Chondrocyte (in vitro differentiated cells): ENCODE results near the gene SPIRE1. TPM values are rescaled to one million over a fixed set of nuclear protein-coding genes. Genes with fewer than 3 reads are reported as not detected.
"Not testable (repeated sequence)": the region's sequence is repeated elsewhere in the genome, so short reads cannot be mapped to it uniquely, and the experiment has no call there.

Experiments used
- DNase-seq: peaks from one replicate; pipeline ENCODE4 v3.0.0; 2021; ENCODE audit warnings: mixed read lengths, low spot score
- H3K27ac Mint-ChIP-seq: one replicate; pipeline ENCODE4 v1.8.0; 2021; ENCODE audit warnings: mild to moderate bottlenecking, moderate library complexity, mixed read lengths; ENCODE audit not compliant: unreplicated experiment
- H3K27me3 Mint-ChIP-seq: 2 replicates; pipeline ENCODE4 v1.8.0; 2021; ENCODE audit warnings: low read depth, mixed read lengths
- H3K36me3 Mint-ChIP-seq: 2 replicates; pipeline ENCODE4 v1.8.0; 2021; ENCODE audit warnings: low read depth, mixed read lengths
- H3K4me1 Mint-ChIP-seq: 2 replicates; pipeline ENCODE4 v1.8.0; 2021; ENCODE audit warnings: low read depth, mild to moderate bottlenecking, mixed read lengths
- H3K4me3 Mint-ChIP-seq: one replicate; pipeline ENCODE4 v1.8.0; 2021; ENCODE audit warnings: mild to moderate bottlenecking, moderate library complexity, mixed read lengths; ENCODE audit not compliant: unreplicated experiment
- H3K9me3 Mint-ChIP-seq: 2 replicates; pipeline ENCODE4 v1.8.0; 2021; ENCODE audit warnings: low read depth, mixed read lengths
- total RNA-seq: library from RNA; stranded (reverse); gene quantifications from 3 replicates; pipeline ENCODE4 v1.2.1, GENCODE V29; 2021
- TF ChIP-seq, protein P1 (sequence below): fragments of 200-600 bp; sonication (generic); IDR thresholded peaks from 2 replicates; pipeline ENCODE4 v1.5.0; 2021; ENCODE audit warnings: antibody characterized with exemption, mild to moderate bottlenecking, moderate library complexity

Gene SPIRE1
- total RNA-seq, 1 donor from 2014 or later = 57.8 TPM

DNA sequence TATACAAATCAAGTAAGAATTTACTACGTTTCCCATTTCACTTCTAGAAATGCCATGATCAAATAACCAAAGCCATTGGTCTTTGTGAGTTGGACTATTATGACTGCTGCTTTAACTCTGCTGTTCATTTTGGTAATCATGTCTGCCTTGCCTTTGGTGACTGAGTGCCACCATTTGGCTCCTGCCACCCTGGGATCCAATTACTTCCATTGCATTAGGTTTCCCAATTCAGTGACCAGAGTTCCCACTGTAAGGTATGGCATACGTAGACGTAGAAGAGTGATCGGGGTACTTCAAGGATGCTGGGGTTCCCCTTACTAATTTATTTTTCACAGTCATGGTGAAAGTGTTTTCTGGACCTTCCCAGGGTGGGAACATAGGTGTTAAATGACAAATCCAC, 90.1 kb downstream of the SPIRE1 start:
- Mint-ChIP-seq H3K27ac (no peak overlapping the region), H3K36me3 (peaks cover 2% of the 10 kb centered on the region), H3K4me1 (peaks cover 36% of the 10 kb centered on the region), H3K4me3 (no peak overlapping the region), H3K9me3 (peaks cover 6% of the 10 kb centered on the region), H3K27me3 (no peaks in the 10 kb centered on the region)
- DNase-seq = no peak
- TF ChIP-seq, protein P1, sequence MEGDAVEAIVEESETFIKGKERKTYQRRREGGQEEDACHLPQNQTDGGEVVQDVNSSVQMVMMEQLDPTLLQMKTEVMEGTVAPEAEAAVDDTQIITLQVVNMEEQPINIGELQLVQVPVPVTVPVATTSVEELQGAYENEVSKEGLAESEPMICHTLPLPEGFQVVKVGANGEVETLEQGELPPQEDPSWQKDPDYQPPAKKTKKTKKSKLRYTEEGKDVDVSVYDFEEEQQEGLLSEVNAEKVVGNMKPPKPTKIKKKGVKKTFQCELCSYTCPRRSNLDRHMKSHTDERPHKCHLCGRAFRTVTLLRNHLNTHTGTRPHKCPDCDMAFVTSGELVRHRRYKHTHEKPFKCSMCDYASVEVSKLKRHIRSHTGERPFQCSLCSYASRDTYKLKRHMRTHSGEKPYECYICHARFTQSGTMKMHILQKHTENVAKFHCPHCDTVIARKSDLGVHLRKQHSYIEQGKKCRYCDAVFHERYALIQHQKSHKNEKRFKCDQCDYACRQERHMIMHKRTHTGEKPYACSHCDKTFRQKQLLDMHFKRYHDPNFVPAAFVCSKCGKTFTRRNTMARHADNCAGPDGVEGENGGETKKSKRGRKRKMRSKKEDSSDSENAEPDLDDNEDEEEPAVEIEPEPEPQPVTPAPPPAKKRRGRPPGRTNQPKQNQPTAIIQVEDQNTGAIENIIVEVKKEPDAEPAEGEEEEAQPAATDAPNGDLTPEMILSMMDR = no peak

DNA sequence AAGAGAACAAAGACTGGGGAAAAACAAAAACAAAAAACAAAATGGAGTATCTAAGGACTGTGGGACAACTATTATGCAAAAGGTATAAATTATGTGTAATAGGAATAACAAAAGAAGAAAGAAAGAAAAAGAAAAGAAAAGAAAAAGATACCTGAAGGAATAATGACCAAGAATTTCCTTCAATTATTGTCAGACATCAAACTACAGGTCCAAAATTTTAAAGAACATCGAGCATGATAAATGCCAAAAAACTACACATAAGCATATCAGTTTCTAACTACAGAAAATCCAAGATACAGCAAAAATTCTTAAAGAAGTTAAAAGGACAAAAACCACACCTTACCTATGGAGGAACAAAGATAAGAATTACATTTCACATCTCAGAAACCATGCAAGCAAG, 93.0 kb downstream of the SPIRE1 start:
- H3K4me1 Mint-ChIP-seq = peaks cover 28% of the 10 kb centered on the region
- no peak overlapping the region for H3K27ac Mint-ChIP-seq
- no peaks in the 10 kb centered on the region for H3K27me3 Mint-ChIP-seq
- H3K4me3 Mint-ChIP-seq = no peak overlapping the region
- peaks cover 3% of the 10 kb centered on the region for H3K36me3 Mint-ChIP-seq
- DNase-seq = no peak
- H3K9me3 Mint-ChIP-seq = peaks cover 10% of the 10 kb centered on the region
- TF ChIP-seq, protein P1 = no peak

DNA sequence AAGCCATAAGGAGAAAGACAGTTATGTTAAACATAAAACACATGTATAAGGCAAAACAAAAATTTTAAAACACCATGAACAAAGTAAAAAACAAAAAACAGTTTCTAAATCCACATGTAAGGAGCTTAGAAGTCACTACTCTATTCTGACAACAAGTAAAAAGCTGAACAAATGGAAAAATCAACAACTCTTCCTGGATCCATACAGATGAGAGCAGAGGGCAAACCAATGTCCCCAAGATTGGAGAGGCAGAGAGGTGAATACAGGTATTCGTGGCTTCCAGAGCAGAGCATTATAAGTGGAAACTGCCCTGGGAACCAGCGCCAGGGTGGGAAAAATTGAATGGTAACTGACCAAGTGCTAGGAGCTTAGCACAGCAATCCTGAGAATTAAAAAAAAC, 93.5 kb downstream of the SPIRE1 start:
- H3K27me3 Mint-ChIP-seq = no peaks in the 10 kb centered on the region
- peaks cover 10% of the 10 kb centered on the region for H3K9me3 Mint-ChIP-seq
- DNase-seq = no peak
- peaks cover 3% of the 10 kb centered on the region for H3K36me3 Mint-ChIP-seq
- TF ChIP-seq, protein P1 = no peak
- no peak overlapping the region for H3K4me3 Mint-ChIP-seq
- H3K27ac Mint-ChIP-seq = peak overlapping the region; percentile 29
- H3K4me1 Mint-ChIP-seq = peaks cover 23% of the 10 kb centered on the region

DNA sequence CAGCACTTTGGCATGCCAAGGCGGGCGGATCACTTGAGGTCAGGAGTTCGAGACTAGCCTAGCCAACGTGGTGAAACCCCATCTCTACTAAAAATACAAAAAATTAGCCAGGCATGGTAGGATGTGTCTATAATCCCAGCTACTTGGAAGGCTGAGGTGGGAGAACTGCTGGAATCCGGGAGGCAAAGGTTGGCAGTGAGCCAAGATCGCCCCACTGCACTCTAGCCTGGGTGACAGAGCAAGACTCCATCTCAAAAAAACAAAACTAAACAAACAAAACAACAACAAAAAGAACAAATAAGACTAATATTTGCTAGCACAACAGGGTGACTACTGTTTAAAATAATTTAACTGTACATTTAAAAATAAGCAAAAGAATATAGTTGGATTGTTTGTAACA, 97.3 kb downstream of the SPIRE1 start:
- not testable (repeated sequence) for H3K27ac Mint-ChIP-seq, DNase-seq, H3K4me1 Mint-ChIP-seq, H3K27me3 Mint-ChIP-seq, H3K4me3 Mint-ChIP-seq
- Mint-ChIP-seq H3K9me3 (peaks cover 16% of the 10 kb centered on the region), H3K36me3 (peaks cover 14% of the 10 kb centered on the region)

DNA sequence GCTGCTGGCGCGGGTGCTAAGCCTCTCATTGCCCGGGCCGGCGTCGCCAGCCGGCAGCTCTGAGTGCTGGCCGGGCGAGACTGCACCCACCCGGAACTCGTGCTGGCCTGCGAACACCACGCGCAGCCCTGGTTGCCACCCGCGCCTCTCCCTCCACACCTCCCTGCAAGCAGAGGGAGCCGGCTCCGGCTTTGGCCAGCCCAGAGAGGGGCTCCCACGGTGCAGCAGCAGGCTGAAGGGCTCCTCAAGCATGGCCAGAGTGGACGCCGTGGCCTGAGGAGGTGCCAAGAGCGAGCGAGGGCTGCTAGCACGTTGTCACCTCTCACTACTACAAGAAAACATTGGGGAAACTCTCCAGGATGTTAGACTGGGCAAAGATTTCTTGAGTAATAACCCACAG, 98.6 kb downstream of the SPIRE1 start:
- no peaks in the 10 kb centered on the region for H3K27me3 Mint-ChIP-seq
- peaks cover 18% of the 10 kb centered on the region for H3K36me3 Mint-ChIP-seq
- no peak overlapping the region for H3K27ac Mint-ChIP-seq
- no peak overlapping the region for H3K4me3 Mint-ChIP-seq
- H3K9me3 Mint-ChIP-seq = peaks cover 18% of the 10 kb centered on the region
- DNase-seq = no peak
- H3K4me1 Mint-ChIP-seq = peaks cover 7% of the 10 kb centered on the region
- TF ChIP-seq, protein P1 = no peak

DNA sequence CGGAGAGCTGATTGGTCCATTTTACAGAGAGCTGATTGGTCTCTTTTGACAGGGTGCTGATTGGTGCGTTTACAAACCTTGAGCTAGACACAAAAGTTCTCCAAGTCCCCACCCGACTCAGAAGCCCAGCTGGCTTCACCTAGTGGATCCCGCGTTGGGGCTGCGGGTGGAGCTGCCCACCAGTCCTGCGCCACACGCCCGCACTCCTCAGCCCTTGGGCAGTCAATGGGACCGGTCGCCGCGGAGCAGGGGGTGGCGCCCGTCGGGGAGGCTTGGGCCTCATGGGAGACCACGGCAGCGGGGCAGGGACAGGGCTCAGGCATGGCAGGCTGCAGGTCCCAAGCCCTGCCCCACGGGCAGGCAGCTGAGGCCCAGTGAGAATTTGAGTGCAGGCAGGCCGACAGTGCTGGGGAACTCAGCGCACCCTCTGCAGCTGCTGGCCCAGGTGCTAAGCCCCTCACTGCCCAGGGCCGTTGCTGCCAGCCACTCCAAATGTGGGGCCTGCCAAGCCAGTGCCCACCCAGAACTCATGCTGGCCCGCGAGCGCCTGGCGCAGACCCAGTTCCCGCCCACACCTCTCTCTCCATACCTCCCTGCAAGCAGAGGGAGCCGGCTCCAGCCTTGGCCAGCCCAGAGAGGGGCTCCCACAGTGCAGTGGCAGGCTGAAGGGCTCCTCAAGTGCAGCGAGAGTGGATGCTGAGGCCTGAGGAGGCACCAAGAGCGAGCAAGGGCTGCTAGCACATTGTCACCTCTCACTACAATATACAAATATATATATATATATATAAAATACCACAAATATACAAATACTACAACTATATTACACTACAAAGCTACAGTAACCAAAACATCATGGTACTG, 100.7 kb downstream of the SPIRE1 start:
- no peak overlapping the region for H3K4me3 Mint-ChIP-seq
- peaks cover 14% of the 10 kb centered on the region for H3K4me1 Mint-ChIP-seq
- peaks cover 18% of the 10 kb centered on the region for H3K36me3 Mint-ChIP-seq
- H3K27ac Mint-ChIP-seq = no peak overlapping the region
- peaks cover 20% of the 10 kb centered on the region for H3K9me3 Mint-ChIP-seq
- TF ChIP-seq, protein P1 = no peak
- no peak for DNase-seq
- no peaks in the 10 kb centered on the region for H3K27me3 Mint-ChIP-seq
